Measurements from ENCODE around the gene DIAPH3. TPM values are rescaled to one million over a fixed set of nuclear protein-coding genes. Genes with fewer than 3 reads are reported as not detected.

Gene DIAPH3
- total RNA-seq, 1 experiment from 2014 or later = 15.4 TPM

DNA sequence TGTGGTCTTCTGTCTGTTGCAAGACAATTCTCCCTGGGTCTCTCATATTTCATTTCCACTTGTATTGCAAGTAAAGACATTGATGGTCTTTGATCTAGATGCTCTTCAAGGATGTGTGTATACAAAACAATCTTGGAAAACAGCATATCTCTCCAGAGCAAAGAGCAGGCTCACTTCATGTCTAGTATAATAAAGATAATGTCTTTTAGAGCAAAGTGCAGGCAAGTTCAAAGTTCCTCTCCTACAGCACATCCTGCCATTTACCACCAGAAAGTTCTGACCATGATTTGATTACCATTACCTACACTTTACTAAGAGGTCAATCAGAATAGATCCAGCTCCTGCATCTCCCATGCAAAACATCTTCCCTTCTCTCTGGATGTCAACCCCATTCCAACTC lies 162.8 kb downstream of the DIAPH3 start:
- no peaks in the 10 kb centered on the region; the same call in 1 of the 2 replicates for H3K36me3 ChIP-seq (replicated peaks; ENCODE audit: control insufficient read depth, insufficient read depth, low read length)
- no peak for DNase-seq
- H3K4me3 ChIP-seq (ENCODE audit: insufficient read depth, low read depth, low read length) = no peak overlapping the region
- no peaks in the 10 kb centered on the region for H3K27me3 ChIP-seq (ENCODE audit: control insufficient read depth, insufficient read depth, low read length)

DNA sequence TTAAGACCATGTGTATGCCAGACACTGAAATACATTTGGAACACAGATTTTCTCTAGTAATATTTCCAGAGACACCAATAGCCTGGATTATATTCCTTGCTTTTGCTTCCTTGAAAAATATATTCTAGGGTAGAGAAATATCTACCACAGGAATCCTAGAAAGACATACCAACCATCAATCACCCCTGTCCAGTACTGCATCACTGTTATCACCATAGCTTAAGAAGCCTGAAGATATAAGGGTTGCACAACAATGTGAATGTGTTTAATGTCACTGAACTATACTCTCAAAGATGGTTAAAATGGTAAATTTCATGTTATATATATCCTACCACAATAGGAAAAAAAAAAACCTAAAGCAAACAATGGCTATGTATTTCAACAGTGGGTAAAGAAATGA lies 163.6 kb downstream of the DIAPH3 start:
- no peak for DNase-seq
- no peaks in the 10 kb centered on the region; the same call in 1 of the 2 replicates for H3K36me3 ChIP-seq (replicated peaks; ENCODE audit: control insufficient read depth, insufficient read depth, low read length)
- H3K27me3 ChIP-seq (ENCODE audit: control insufficient read depth, insufficient read depth, low read length) = no peaks in the 10 kb centered on the region
- no peak overlapping the region for H3K4me3 ChIP-seq (ENCODE audit: insufficient read depth, low read depth, low read length)

- H3K4me3 ChIP-seq (ENCODE audit: insufficient read depth, low read depth, low read length) = no peak overlapping the region
- no peak for DNase-seq
- no peaks in the 10 kb centered on the region for H3K36me3 ChIP-seq (replicated peaks; ENCODE audit: control insufficient read depth, insufficient read depth, low read length)
- H3K27me3 ChIP-seq (ENCODE audit: control insufficient read depth, insufficient read depth, low read length) = no peaks in the 10 kb centered on the region
Measured at GRCh38 chr13:59997976-59998375, 165.8 kb downstream of the DIAPH3 start.

- no peak overlapping the region for H3K4me3 ChIP-seq (ENCODE audit: insufficient read depth, low read depth, low read length)
- no peaks in the 10 kb centered on the region for H3K27me3 ChIP-seq (ENCODE audit: control insufficient read depth, insufficient read depth, low read length)
- DNase-seq = no peak
- no peaks in the 10 kb centered on the region for H3K36me3 ChIP-seq (replicated peaks; ENCODE audit: control insufficient read depth, insufficient read depth, low read length)
Measured at GRCh38 chr13:59996461-59996980, 167.2 kb downstream of the DIAPH3 start.

DNA sequence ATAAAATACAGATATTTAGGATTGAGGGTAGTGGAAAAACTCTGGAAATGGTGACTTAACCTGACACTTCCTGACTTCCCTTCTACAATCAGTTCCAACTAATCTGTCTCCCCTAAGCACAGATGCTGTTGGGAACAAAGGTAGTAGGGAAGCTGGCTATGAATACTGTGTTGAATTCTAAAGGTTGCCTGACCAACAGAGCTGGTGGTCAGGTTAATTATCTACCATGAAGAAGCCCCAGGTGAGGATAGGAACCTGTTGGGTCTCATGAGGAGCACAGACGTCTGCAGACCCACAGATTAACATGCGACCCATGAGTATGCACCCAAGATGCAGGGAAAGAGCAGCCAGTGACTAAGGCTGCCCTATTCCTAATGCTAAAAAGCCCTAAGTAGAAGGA lies 172.3 kb downstream of the DIAPH3 start:
- H3K27me3 ChIP-seq (ENCODE audit: control insufficient read depth, insufficient read depth, low read length) = no peaks in the 10 kb centered on the region
- no peak for DNase-seq
- H3K4me3 ChIP-seq (ENCODE audit: insufficient read depth, low read depth, low read length) = no peak overlapping the region
- no peaks in the 10 kb centered on the region for H3K36me3 ChIP-seq (replicated peaks; ENCODE audit: control insufficient read depth, insufficient read depth, low read length)

DNA sequence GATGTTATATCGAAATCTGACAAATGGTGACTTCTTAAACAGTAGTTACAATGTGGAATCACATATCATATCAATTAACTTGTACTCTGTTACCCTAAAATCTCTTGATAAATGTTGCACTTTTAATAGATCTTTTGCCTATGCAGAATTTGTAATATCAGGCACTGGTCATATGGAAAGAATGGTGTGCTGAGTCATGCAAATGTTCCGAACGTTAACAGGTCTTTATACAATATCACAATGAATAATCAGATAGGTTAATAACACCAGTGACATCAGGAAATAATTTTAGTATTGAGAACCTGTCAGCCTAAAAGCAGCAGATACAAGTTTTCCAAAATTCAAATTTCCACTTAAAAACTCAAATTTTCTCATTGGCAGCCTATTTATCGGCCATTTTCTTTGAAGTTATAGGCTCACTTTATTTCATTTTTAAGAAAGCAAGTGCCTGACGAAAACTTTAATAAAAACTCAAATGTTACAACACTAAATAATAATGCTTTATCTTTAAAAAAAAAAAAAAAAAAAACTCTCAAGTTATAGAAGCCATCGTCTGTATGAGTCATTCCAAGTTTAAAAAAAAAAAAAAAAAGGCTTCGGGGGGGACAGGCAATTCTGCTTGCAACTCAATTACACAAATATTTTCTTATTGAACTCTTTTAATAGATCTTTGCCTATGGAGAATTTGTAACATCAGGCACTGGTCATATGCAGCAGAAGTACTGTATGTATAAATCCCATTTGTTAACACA lies 180.9 kb downstream of the DIAPH3 start:
- no peaks in the 10 kb centered on the region for H3K27me3 ChIP-seq (ENCODE audit: control insufficient read depth, insufficient read depth, low read length)
- no peak for DNase-seq
- H3K4me3 ChIP-seq (ENCODE audit: insufficient read depth, low read depth, low read length) = no peak overlapping the region
- H3K36me3 ChIP-seq (replicated peaks; ENCODE audit: control insufficient read depth, insufficient read depth, low read length) = no peaks in the 10 kb centered on the region

DNA sequence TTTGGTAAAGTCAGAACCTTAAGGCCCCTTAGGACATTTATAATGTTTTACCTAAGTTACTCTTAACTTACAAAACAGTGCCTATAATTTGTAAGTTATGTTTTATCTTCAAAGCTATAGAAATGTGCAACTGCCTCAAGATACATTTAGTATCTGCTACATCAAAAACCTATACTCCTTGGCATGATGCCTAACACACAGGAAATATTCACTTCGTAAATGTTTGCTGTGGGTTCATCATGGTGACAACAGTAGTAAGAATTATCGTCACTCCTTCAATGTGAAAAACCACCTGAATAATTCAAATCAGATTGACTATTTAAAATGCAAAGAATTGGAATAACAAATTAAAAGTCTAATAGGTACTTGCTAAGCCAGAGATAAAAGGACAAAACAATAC lies 184.1 kb downstream of the DIAPH3 start:
- Histone ChIP-seq H3K27me3 (ENCODE audit: control insufficient read depth, insufficient read depth, low read length) (no peaks in the 10 kb centered on the region), H3K36me3 (replicated peaks; ENCODE audit: control insufficient read depth, insufficient read depth, low read length) (no peaks in the 10 kb centered on the region), H3K4me3 (ENCODE audit: insufficient read depth, low read depth, low read length) (no peak overlapping the region)
- no peak for DNase-seq

- Histone ChIP-seq H3K27me3 (ENCODE audit: control insufficient read depth, insufficient read depth, low read length) (no peaks in the 10 kb centered on the region), H3K4me3 (ENCODE audit: insufficient read depth, low read depth, low read length) (no peak overlapping the region), H3K36me3 (replicated peaks; ENCODE audit: control insufficient read depth, insufficient read depth, low read length) (no peaks in the 10 kb centered on the region)
- DNase-seq = no peak
Measured at GRCh38 chr13:59978862-59979261, 184.9 kb downstream of the DIAPH3 start.

- H3K27me3 ChIP-seq (ENCODE audit: control insufficient read depth, insufficient read depth, low read length) = no peaks in the 10 kb centered on the region
- no peaks in the 10 kb centered on the region for H3K36me3 ChIP-seq (replicated peaks; ENCODE audit: control insufficient read depth, insufficient read depth, low read length)
- DNase-seq = no peak
- H3K4me3 ChIP-seq (ENCODE audit: insufficient read depth, low read depth, low read length) = no peak overlapping the region
Measured at GRCh38 chr13:59976856-59977255, 186.9 kb downstream of the DIAPH3 start.

GRCh38 chr13:59975807-59976435 lies 187.8 kb downstream of the DIAPH3 start:
- Histone ChIP-seq H3K4me3 (ENCODE audit: insufficient read depth, low read depth, low read length) (no peak overlapping the region), H3K36me3 (replicated peaks; ENCODE audit: control insufficient read depth, insufficient read depth, low read length) (no peaks in the 10 kb centered on the region), H3K27me3 (ENCODE audit: control insufficient read depth, insufficient read depth, low read length) (no peaks in the 10 kb centered on the region)
- no peak for DNase-seq

GRCh38 chr13:59970847-59971246 lies 192.9 kb downstream of the DIAPH3 start:
- H3K36me3 ChIP-seq (replicated peaks; ENCODE audit: control insufficient read depth, insufficient read depth, low read length) = no peaks in the 10 kb centered on the region; the same call in 1 of the 2 replicates
- H3K27me3 ChIP-seq (ENCODE audit: control insufficient read depth, insufficient read depth, low read length) = no peaks in the 10 kb centered on the region
- no peak overlapping the region for H3K4me3 ChIP-seq (ENCODE audit: insufficient read depth, low read depth, low read length)
- peak; percentile 5 for DNase-seq

- no peak overlapping the region for H3K4me3 ChIP-seq (ENCODE audit: insufficient read depth, low read depth, low read length)
- DNase-seq = no peak
- H3K36me3 ChIP-seq (replicated peaks; ENCODE audit: control insufficient read depth, insufficient read depth, low read length) = no peaks in the 10 kb centered on the region
- H3K27me3 ChIP-seq (ENCODE audit: control insufficient read depth, insufficient read depth, low read length) = no peaks in the 10 kb centered on the region; the same call in 1 of the 2 replicates
Measured at GRCh38 chr13:59963827-59964226, 199.9 kb downstream of the DIAPH3 start.

GRCh38 chr13:59963383-59963782 lies 200.3 kb downstream of the DIAPH3 start:
- H3K36me3 ChIP-seq (replicated peaks; ENCODE audit: control insufficient read depth, insufficient read depth, low read length) = no peaks in the 10 kb centered on the region
- peak; percentile 5 for DNase-seq
- H3K27me3 ChIP-seq (ENCODE audit: control insufficient read depth, insufficient read depth, low read length) = no peaks in the 10 kb centered on the region; the same call in 1 of the 2 replicates
- H3K4me3 ChIP-seq (ENCODE audit: insufficient read depth, low read depth, low read length) = no peak overlapping the region

- no peaks in the 10 kb centered on the region; the same call in 1 of the 2 replicates for H3K27me3 ChIP-seq (ENCODE audit: control insufficient read depth, insufficient read depth, low read length)
- no peaks in the 10 kb centered on the region for H3K36me3 ChIP-seq (replicated peaks; ENCODE audit: control insufficient read depth, insufficient read depth, low read length)
- DNase-seq = peak; percentile 8
- no peak overlapping the region for H3K4me3 ChIP-seq (ENCODE audit: insufficient read depth, low read depth, low read length)
Measured at GRCh38 chr13:59962343-59962742, 201.4 kb downstream of the DIAPH3 start.

DNA sequence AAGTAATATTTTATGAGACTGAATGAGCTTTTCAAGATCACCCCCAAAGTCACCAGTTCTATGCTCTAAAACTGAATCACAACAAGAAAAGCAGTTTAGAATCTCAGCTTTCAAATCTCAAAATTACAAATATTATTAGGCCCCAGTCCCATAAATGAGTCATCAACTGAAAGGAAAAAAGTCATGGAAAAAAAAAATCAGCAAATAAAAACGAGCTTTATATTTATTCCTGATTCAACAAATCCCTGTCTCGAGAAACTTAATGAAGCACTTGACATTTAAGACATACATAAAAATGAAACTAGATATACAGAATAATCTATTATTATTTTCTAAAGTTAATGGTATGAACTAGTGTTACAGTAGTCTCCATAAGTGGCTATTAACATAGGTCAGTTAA lies 203.0 kb downstream of the DIAPH3 start:
- no peak for DNase-seq
- Histone ChIP-seq H3K4me3 (ENCODE audit: insufficient read depth, low read depth, low read length) (no peak overlapping the region), H3K36me3 (replicated peaks; ENCODE audit: control insufficient read depth, insufficient read depth, low read length) (no peaks in the 10 kb centered on the region; the same call in 1 of the 2 replicates), H3K27me3 (ENCODE audit: control insufficient read depth, insufficient read depth, low read length) (no peaks in the 10 kb centered on the region; the same call in 1 of the 2 replicates)

Measured in H7 (cell line).